Lung (tissue), 12 donors: Measurements from ENCODE around the gene SPTSSB. TPM values are rescaled to one million over a fixed set of nuclear protein-coding genes. Genes with fewer than 3 reads are reported as not detected.

Experiments used
- ATAC-seq: fragments of 200-7000 bp; cut with Tn5 transposase; one replicate; pipeline ENCODE4 v1.9.1; 2020; ENCODE audit warnings: moderate number of reproducible peaks; ENCODE audit not compliant: insufficient read depth, low FRiP score
- DNase-seq, 3 donors: peaks; one replicate each; pipeline ENCODE4 v3.0.0-alpha.2; 2013 to 2017
- H3K27ac ChIP-seq, 2 donors: one replicate each; pipeline ENCODE4 v1.5.1; 2013; ENCODE audit warnings: mild to moderate bottlenecking in 2 of 2, moderate library complexity in 2 of 2, control low read depth in 1 of 2, inconsistent platforms in 1 of 2, low read depth in 1 of 2, low read length in 1 of 2
- H3K27me3 ChIP-seq, 3 donors: one replicate each; pipeline ENCODE4 v1.5.1; 2013; ENCODE audit warnings: low read length in 2 of 3; ENCODE audit not compliant: control insufficient read depth in 3 of 3, insufficient read depth in 3 of 3
- H3K36me3 ChIP-seq, 4 donors: one replicate each; pipeline ENCODE4 v1.5.1; 2013; ENCODE audit warnings: low read length in 4 of 4, mild to moderate bottlenecking in 1 of 4, moderate library complexity in 1 of 4; ENCODE audit not compliant: control insufficient read depth in 4 of 4, insufficient read depth in 4 of 4
- H3K4me1 ChIP-seq, 5 donors: one replicate each; pipeline ENCODE4 v1.5.1; 2013; ENCODE audit warnings: low read length in 5 of 5, mild to moderate bottlenecking in 2 of 5, moderate library complexity in 1 of 5; ENCODE audit not compliant: control insufficient read depth in 5 of 5, insufficient read depth in 5 of 5
- H3K4me3 ChIP-seq: one replicate; pipeline ENCODE4 v1.5.1; 2013; ENCODE audit warnings: mild to moderate bottlenecking, control low read depth, moderate library complexity
- H3K9ac ChIP-seq, 2 donors: one replicate each; pipeline ENCODE4 v1.5.1; 2013; ENCODE audit warnings: low read length in 2 of 2, control low read depth in 1 of 2; ENCODE audit not compliant: insufficient read depth in 1 of 2
- H3K9me3 ChIP-seq, 4 donors: one replicate each; pipeline ENCODE4 v1.5.1; 2013; ENCODE audit warnings: low read length in 3 of 4, mild to moderate bottlenecking in 1 of 4, moderate library complexity in 1 of 4; ENCODE audit not compliant: control insufficient read depth in 4 of 4, insufficient read depth in 3 of 4
- WGBS, 2 donors: extraction: QIAGEN DNeasy Blood & Tissue Kit; methylation state at CpG; one replicate each; pipeline ENCODE4 v1.1.7; 2013; 5-methylcytosine and 5-hydroxymethylcytosine counted together
- polyA plus RNA-seq, 2 donors: library from polyadenylated mRNA; stranded (reverse); fragments of 200-250 nt; gene quantifications; one replicate each; pipeline ENCODE4 v1.2.1, GENCODE V29; 2013
- total RNA-seq, 2 donors: library from RNA; depleted of rRNA in 1 of 2; stranded (reverse); fragments of >200 nt in 1 of 2; gene quantifications; one replicate each; pipeline ENCODE4 v1.2.1, GENCODE V29; 2014 to 2021
- TF ChIP-seq, protein P1 (sequence below): IDR thresholded peaks from 2 replicates; pipeline ENCODE4 v1.5.1; 2012; ENCODE audit warnings: mild to moderate bottlenecking; ENCODE audit errors: control extremely low read depth, extremely low read depth
- donor health status: control.
- donor health status: control.
- donor health status: Bipolar disorder and iron deficiency.
- donor health status: healthy.
- donor health status: DM: yes; HTN: yes; CAD: no.

Gene SPTSSB
- total and polyA plus RNA-seq, 4 donors, result 0.08 to 0.23 (median 0.20) TPM; not detected in 1

DNA sequence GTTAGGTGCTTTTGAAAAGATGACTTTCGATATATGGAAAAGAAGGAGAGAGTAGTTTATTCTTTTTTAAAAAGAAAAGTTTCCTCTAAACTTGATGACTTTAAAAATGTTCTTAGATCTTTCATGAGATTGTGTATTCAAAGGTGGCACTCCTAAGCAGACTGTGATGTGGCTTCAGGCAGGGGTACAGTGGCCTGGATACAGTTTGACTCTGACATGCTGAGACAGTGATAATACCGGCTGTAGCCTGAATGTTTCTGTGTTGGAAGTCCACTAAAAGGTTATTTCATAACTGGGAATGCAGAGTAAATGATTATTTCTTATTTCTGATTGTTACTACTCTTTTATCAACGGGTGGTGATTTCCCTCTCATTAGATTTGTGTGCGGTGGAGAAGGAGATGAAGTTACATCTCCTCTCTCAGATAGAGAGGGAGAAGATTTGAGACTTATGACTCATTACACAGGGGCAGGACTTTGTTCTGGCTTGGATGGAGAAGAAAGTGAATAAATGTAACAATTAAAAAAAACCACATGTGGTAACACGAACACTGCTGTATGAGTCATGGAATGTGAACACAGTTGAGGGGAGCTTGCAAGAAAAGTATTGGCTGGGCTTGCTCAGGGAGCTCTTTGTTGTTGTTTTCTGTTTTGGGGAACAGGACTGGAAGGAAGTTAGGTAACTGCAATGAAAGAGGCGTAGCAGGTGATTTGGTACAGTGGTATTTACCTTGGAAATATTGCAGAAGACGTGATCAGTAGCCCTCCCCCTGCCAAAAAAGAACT lies 21.6 kb downstream of the SPTSSB start:
- ATAC-seq (peak; percentile 69), DNase-seq (no peak)
- no peaks in the 10 kb centered on the region for H3K4me1 ChIP-seq
- no peaks in the 10 kb centered on the region for H3K36me3 ChIP-seq
- no peak overlapping the region for H3K27ac ChIP-seq
- no peaks in the 10 kb centered on the region for H3K9me3 ChIP-seq
- no peak overlapping the region for H3K9ac ChIP-seq
- no peak overlapping the region for H3K4me3 ChIP-seq
- 55 to 72% methylated on average over 7 of the region's 7 CpGs for WGBS, 2 donors
- TF ChIP-seq, protein P1, sequence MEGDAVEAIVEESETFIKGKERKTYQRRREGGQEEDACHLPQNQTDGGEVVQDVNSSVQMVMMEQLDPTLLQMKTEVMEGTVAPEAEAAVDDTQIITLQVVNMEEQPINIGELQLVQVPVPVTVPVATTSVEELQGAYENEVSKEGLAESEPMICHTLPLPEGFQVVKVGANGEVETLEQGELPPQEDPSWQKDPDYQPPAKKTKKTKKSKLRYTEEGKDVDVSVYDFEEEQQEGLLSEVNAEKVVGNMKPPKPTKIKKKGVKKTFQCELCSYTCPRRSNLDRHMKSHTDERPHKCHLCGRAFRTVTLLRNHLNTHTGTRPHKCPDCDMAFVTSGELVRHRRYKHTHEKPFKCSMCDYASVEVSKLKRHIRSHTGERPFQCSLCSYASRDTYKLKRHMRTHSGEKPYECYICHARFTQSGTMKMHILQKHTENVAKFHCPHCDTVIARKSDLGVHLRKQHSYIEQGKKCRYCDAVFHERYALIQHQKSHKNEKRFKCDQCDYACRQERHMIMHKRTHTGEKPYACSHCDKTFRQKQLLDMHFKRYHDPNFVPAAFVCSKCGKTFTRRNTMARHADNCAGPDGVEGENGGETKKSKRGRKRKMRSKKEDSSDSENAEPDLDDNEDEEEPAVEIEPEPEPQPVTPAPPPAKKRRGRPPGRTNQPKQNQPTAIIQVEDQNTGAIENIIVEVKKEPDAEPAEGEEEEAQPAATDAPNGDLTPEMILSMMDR, result no peak
- peaks cover 0 to 30% (median 0%) of the 10 kb centered on the region in 3 donors for H3K27me3 ChIP-seq

DNA sequence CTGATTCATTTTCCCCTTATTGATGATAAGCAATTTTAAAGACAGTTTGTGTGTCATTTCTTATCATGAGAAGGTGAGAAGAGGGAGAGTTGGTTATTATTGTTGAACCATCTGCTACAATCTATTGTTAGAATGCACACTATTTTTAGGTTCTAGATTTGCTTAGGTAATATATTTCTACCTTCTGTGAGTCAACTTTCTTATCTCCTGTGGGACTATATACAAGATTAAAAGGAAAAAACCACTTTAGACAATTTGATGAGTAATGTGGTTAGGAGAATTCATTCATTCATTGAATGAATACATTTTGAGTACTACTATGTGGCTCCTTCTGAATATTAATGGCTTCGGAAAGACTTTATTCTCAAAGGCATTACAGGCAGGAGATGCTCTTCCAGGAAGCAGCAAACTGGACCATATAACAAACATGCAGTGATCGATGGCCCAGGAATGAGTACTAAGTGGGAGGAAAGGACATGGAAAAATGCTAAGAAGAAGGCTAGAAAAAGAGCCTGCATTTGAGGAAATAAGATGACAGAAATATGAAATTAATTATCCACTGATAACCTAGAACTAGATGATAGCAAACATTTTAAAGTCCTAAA lies 22.4 kb downstream of the SPTSSB start:
- Histone ChIP-seq H3K4me3 (no peak overlapping the region), H3K9ac (no peak overlapping the region), H3K27me3 (peaks cover 0 to 30% (median 0%) of the 10 kb centered on the region in 3 donors), H3K4me1 (no peaks in the 10 kb centered on the region), H3K36me3 (no peaks in the 10 kb centered on the region), H3K9me3 (no peaks in the 10 kb centered on the region), H3K27ac (no peak overlapping the region)
- DNase-seq (no peak), ATAC-seq (no peak)
- 80 to 90% methylated on average over 2 of the region's 2 CpGs for WGBS, 2 donors
- TF ChIP-seq, protein P1, result no peak

DNA sequence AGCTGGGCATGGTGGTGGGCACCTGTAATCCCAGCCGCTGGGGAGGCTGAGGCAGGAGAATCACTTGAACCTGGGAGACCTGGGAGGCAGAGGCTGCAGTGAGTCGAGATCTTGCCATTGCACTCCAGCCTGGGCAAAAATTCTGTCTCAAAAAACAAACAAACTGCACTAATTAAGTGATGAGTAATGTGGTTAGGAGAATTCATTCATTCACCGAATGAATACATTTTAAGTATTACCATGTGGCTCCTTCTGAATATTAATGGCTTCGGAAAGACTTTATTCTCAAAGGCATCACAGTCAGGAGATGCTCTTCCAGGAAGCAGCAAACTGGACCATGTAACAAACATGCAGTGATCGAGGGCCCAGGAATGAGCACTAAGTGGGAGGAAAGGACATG lies 23.6 kb downstream of the SPTSSB start:
- H3K4me3 ChIP-seq, result no peak overlapping the region
- TF ChIP-seq, protein P1, result no peak
- no peak for DNase-seq
- peaks cover 0 to 26% (median 0%) of the 10 kb centered on the region in 3 donors for H3K27me3 ChIP-seq
- no peaks in the 10 kb centered on the region for H3K36me3 ChIP-seq
- H3K9ac ChIP-seq, result no peak overlapping the region
- no peaks in the 10 kb centered on the region for H3K9me3 ChIP-seq
- ATAC-seq, result no peak
- no peak overlapping the region for H3K27ac ChIP-seq
- no peaks in the 10 kb centered on the region for H3K4me1 ChIP-seq
- WGBS, 2 donors, result 88 to 92% methylated on average over 5 of the region's 5 CpGs
